ENCODE measurements around the gene MYEF2. TPM values are rescaled to one million over a fixed set of nuclear protein-coding genes. Genes with fewer than 3 reads are reported as not detected.
A peak's percentile ranks its signal among the peaks of the same experiment; 100 is the strongest.

Gene MYEF2
- total RNA-seq, 2 experiments from 2014 or later = 23.8 to 27.7 TPM

DNA sequence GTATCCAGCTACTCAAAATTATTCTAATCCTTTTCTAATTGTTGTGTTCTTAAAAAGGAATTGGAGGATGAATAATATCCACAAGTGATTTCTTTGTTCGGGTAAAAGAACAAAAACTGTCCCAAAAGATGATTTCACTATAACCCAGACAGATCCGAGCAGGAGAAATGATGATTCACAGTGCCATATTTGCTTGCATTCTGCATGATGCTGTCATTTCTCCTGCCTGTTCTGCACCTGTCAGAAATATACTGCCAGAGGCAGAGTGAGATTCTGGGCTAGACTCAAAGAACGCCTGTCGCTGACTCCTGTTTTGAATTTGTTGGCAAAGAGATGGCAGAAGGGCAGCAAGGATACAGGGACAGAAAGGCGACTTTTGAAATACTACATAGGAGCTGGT lies 92.0 kb downstream of the MYEF2 start:
- Mint-ChIP-seq H3K4me3 (no peak overlapping the region), H3K27ac (no peak overlapping the region), H3K36me3 (ENCODE audit: low read depth) (no peaks in the 10 kb centered on the region), H3K27me3 (peaks cover 2% of the 10 kb centered on the region), H3K4me1 (no peaks in the 10 kb centered on the region), H3K9me3 (ENCODE audit: low read depth) (no peaks in the 10 kb centered on the region)
- no peak for DNase-seq
- intact Hi-C loops (cut with DNase I, micrococcal nuclease) = no loop called here
- ChIA-PET POLR2A (no interaction called here), CTCF (no interaction called here)
- ATAC-seq = no peak

DNA sequence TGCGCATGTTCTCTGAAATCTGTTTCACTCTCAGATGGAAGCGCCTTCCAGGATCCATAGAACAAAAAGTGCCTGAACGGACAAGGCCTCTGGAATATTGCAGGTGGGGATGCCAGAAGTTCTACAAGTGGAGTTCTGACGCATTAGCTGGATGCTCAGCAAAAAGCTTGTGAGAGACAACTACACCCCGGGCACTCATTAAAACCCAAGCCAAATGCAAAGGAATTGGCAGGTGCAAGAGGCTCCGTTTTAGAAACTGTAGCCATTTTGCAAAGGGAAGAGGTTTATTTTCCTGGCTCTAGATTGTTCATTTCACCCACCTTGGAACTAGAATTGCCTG lies 92.5 kb downstream of the MYEF2 start:
- H3K27ac Mint-ChIP-seq = no peak overlapping the region
- no peaks in the 10 kb centered on the region for H3K9me3 Mint-ChIP-seq (ENCODE audit: low read depth)
- intact Hi-C loops (cut with DNase I, micrococcal nuclease) = no loop called here
- DNase-seq (no peak), ATAC-seq (no peak)
- ChIA-PET CTCF (interaction anchor here (0.6 to 0.9 kb wide), 2 partner anchors 119 to 712 kb away, joined by 3 read pairs; no protein-coding TSS in a partner anchor), POLR2A (no interaction called here)
- no peak overlapping the region for H3K4me3 Mint-ChIP-seq
- no peaks in the 10 kb centered on the region for H3K36me3 Mint-ChIP-seq (ENCODE audit: low read depth)
- peaks cover 3% of the 10 kb centered on the region for H3K27me3 Mint-ChIP-seq
- no peaks in the 10 kb centered on the region for H3K4me1 Mint-ChIP-seq

DNA sequence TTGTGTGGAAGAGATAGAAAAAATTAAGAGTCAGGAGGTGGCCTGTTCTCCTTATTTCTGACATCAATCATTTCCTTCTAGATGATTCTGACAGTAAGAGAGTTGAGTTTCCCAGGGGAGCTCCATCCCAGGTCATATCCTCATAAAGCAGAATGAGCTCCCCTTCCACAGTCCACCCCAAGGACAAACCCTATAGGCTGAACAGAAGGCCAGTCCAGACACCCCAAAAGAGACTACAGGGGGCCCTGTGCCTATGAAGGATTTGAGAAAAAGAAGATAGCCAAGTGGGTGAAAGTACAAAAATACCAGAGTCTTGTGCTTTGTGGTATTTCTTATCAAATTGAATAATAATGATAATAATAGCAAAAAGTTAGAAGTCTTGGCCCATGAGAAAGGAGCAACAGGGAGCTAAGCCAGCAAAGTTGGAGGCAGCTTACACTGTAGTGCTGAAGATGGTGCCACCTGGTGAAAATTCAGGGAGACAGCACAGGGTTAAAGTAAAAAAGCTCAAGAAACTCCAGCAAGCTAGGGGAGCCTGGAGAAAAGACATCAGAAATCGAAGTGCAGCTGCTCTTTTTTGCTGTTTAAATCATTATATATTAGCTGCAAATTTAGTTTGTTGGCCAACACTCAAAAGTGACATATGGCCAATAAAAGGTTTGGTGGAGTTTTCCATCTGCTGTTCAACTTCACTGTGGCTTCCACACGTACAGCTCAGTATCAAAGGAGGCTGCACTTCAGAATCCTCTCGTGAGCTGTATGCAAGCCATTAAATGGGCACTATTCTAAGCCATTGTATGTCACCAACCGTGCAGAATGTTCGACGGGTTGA lies 93.1 kb downstream of the MYEF2 start:
- H3K4me3 Mint-ChIP-seq = no peak overlapping the region
- ATAC-seq (no peak), DNase-seq (peak; percentile 5)
- CTCF ChIA-PET = interaction anchor here (0.6 to 0.9 kb wide), 3 partner anchors 12 to 711 kb away, joined by 3 read pairs; no protein-coding TSS in a partner anchor
- H3K4me1 Mint-ChIP-seq = no peaks in the 10 kb centered on the region
- intact Hi-C loops (cut with DNase I, micrococcal nuclease) = no loop called here
- no peaks in the 10 kb centered on the region for H3K36me3 Mint-ChIP-seq (ENCODE audit: low read depth)
- POLR2A ChIA-PET = no interaction called here
- H3K9me3 Mint-ChIP-seq (ENCODE audit: low read depth) = no peaks in the 10 kb centered on the region
- H3K27me3 Mint-ChIP-seq = peaks cover 4% of the 10 kb centered on the region
- H3K27ac Mint-ChIP-seq = no peak overlapping the region

Other genes starting within 250 kb of the MYEF2 start
- not detected for gene SLC24A5, start 57.3 kb downstream of the MYEF2 start, total RNA-seq
- under 1 TPM in 1 of 2 experiments, not detected in 1; 0.05 TPM for gene CTXN2, start 13.4 kb upstream of the MYEF2 start, total RNA-seq
- not detected for gene SLC12A1, start 28.0 kb upstream of the MYEF2 start, total RNA-seq
- gene DUT, start 153.1 kb upstream of the MYEF2 start, total RNA-seq = 100 to 1,000 TPM; 371 to 500 TPM